NCI-H1694 (cell line): ENCODE results near the gene STX5.
A peak's percentile ranks its signal among the peaks of the same experiment; 100 is the strongest.
"Not testable (repeated sequence)": the region's sequence is repeated elsewhere in the genome, so short reads cannot be mapped to it uniquely, and the experiment has no call there.

Experiments
- DNase-seq: peaks from one replicate; lab custom pipeline; 2025; lab: John Stamatoyannopoulos, UW

STX5 gene

DNA sequence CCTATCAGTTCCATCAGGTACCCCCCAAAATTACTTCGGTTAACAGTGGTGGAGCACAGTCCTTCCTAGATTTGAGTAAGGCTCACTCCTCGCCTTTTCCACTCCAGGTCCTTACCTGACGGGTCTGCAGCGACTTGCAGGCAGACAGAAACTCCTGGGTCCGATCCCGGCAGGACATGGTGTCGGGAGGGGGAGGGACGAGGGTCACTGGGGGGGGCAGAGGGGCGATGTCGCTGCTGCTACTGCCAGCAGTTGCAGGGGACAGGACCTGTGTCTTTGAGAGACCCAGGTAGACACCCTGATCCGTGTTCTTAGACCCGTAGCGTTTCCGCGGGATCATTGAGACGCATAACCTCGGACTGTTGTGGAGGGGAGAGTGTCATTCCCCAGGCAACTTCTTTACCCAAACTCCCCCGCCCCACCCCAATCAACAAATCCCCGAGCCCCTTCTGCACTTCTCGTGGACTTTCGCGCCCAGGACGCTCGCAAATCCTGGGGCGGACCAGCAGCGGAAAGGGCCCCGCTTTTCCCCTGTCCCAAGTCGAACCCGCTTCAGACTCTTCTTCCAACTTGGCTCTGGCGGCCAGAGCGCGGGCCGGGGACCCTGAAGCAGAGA lies 839 bp downstream of the STX5 start:
- DNase-seq: no peak

DNA sequence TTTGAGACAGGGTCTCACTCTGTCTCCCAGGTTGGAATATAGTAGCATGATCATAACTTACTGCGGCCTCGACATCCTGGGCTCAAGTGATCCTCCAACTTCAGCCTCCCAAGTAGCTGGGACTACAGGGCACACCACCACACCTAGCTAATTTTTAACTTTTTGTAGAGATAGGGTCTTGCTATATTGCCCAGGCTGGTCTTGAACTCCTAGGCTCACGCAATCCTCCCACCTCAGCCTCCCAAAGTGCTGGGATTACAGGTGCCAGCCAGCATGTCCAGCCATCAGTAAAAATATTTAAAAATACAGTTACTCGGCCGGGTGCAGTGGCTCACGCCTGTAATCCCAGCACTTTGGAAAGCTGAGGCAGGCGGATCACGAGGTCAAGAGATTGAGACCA lies 3.7 kb downstream of the STX5 start:
- not testable (repeated sequence) for DNase-seq

DNA sequence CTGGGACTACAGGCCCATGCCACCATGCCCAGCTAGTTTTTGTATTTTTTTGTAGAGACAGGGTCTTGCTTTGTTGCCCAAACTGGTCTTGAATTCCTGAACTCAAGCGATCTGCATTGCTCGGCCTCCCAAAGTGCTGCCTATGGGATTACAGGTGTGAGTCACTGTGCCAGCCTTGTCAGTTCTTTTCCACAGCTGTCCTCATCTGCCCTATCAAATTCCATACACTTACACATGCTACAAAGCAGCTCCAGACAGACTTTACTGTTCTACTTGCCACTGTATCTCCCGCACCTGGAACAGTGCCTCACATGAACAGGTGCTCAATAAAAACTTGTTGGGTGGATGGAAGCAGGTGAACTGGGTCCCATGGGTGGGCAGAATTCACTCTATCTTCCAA lies 8.2 kb downstream of the STX5 start:
- DNase-seq: no peak

DNA sequence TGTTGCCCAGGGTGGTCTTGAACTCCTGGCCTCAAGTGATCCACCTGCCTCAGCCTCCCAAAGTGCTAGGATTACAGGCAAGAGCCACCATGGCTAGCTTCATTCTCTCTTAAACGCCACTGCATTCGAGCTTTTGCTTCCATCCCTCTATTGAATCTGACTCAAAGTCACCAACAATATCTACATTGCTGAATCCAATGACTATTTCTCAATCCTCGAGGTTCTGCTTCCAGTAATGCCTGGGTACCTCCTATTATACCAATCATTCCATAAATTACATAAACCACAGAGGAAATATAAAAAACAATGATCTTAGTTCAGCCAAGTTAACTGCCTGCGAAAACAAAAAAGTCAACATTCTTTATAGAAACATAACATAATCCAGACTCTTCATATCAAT lies 14.7 kb downstream of the STX5 start:
- DNase-seq: no peak

DNA sequence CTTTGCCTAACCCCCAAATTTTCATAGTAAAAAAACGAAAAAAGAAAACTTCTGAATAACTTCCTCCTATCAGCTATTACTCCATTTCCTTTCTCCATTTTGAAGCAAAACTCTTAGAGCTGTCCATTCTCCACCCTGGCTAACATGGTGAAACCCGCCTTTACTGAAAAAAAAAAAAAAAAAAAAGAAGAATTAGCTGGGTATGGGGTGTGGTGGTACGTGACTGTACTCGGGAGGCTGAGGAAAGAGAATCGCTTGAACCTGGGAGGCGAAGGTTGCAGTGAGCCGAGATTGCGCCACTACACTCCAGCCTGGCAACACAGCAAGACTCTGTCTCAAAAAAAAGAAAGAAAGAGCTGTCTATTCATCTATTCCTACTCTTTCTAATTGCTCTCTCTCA lies 15.3 kb downstream of the STX5 start:
- no peak for DNase-seq

DNA sequence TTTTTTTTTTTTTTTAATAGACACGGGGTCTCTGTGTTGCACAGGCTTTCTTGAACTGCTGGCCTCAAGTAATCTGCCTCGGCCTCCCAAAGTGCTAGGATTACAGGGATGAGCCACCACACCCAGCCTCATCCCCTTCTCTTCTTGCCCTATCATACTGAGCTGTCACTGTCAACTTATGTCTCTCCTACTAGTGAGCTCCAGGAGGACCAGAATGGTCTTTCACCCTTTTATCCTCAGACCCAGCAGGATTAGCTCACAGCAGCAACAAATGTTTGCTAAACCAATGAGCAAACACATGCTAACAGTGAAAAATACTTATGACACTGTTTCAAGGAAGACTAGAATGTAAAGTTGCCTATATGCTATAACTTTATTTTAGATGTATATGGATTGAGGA lies 20.2 kb downstream of the STX5 start:
- no peak for DNase-seq

DNA sequence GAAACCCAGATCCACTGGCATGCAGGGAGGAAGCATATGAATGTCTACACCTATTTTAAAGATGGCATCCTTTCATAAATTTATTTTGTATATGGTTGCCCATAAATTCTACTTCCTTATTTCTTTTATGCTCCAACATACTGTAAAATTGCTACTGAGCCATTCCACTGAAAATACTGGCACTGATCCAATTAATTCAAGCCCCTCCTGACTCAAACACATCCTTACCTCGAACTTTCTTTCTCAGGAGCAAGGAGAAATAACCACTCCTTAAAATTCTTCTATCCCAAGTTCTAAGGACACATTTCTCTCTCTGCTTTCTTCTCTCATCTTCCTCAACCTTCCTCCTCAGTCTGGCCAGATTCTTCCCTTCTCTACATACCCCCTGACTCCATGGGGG lies 21.1 kb downstream of the STX5 start:
- DNase-seq: no peak

DNA sequence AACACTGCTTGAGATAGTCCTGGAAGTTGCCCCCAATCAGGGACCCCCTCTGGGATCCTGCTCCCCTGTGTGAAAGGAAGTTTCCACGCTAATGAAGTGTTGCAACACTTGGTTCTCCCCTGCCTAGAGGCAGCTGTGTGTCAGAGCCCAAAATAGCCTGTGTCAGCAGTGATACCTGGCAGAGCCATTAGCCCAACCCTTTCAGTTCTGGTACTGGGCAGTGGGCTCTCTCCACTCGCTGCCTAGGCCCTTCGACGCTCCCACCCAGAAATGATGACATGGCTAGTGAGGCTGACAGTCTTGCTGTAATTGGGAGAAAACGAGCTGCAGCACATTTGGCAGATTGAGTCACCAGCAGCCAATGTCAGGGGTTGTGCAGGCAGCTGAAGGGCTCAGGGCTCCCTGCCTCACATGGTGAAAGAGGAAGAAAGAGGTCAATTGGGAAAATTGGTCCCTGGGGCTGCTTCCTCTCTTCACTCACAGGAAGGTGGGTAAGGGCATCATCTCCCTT lies 25.2 kb downstream of the STX5 start:
- no peak for DNase-seq

DNA sequence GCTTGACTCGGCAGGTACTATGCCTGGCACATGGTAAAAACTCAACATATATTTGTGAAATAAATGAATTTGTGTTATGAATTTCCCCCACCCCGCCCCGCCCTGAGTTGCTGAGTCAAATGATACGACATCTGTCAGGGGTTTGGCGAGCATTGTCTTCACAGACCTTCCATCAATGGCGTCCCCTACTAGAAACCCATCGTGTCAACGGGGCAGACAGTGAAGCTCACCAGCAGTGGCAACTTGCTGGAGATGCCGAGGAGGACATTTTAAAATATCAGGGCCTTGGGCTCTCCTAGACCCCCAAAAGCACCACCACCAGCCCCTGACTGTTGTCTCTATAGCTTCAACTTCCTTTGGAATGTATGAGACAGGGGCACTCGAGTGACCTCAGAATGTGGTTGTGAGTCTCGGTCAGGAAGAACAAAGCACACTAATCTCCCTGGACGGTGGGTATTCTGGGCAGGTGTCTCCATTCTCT lies 25.9 kb downstream of the STX5 start:
- DNase-seq: no peak

DNA sequence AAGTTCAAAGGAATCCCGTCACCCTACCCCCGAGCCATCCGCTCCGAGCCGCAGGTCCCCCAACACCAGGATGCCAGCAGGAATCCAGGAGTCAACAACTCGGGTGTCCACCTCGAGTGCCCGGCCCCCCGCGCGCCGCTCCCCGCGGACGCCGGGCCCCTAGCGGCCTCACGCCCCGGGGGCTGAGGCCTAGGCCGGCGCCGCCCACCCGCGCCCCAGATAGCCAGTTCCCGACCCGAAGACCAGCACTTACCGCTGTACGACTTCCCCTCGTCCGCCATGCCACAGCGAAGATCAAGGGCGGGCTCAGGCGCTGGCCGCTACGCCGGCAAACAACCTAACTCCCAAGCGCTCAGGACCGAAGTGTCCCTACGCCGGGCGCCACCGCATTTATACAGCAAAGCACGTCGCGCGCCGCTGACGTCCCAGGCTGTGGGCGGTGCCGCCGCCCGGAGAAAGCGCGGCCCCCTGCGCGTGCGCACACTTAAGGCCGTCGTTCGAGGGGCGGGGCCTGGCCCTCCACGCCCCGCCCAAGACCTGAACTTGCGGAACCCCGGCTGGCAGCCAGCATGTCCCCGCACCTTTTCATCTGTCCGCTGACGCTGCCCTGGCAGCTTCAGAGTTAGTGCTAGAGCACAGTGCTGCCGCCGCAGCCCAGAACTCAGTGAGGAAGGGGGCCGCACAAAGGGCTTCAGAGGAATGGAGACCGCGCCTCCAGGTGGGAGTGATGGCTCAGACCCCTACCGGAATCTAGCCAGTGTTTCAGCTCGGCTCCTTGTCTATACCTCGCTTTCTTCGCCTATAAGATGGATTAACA lies 26.6 kb downstream of the STX5 start, which contains the start of gene NXF1:
Gene NXF1, minus strand, starts transcription at position 365 of the 817 bp plus-strand sequence. Its CDS starts 84 bp downstream, at position 281.
- DNase-seq: peak; percentile 70

DNA sequence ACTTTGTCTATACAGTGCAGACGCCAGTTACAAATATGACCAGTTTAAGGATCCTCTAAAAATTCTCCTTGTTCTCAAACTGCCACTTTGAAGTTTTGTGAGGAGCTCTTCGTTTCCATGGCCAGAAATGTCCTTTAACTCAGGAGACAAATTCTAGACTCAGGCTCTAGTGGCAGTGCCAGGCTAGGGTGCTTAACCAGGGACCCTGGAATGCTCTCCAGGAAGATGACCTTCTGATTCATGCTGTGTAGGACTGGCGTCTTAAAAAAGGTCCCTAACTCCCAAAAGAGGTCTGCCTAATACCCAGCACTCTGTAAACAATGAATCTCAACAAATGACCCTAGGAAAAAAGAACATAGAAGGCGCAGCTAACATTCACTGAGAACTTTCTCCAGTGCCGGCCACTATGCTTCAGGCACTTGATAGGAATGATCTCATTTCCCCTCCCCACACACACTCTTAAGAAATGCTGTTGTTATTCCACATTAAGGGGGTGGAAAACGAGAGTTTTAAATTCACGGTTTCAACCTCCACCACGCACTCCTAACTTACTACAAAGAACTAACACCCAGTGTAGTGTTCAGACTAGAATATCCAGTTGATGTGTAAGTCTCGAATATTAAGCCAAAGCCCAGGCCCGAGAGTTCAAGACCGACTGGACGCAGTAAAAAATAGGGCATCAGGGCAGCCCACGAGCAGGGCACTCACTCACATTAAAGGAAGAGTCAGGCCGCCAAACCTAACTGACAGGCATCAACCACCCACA lies 27.4 kb downstream of the STX5 start:
- no peak for DNase-seq

DNA sequence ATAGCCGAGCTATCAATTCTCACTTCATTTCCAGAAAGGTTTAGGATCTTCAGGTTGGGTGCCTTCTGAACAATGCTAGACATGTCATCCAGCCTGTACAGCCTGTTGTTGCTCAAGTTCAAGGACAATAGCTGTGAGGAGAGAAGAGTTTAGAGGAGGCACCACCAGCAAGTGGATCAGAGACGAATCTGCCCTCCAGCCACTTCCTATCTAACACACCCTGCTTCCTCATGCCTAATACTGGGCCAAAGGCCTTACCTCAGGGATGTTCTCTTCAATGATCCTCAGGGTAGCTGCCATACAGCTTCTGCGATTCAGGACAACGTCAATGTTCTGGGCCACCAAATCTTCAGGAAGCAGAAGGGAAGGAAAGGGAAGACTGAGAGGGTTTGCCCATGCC lies 30.8 kb downstream of the STX5 start:
- DNase-seq: no peak

DNA sequence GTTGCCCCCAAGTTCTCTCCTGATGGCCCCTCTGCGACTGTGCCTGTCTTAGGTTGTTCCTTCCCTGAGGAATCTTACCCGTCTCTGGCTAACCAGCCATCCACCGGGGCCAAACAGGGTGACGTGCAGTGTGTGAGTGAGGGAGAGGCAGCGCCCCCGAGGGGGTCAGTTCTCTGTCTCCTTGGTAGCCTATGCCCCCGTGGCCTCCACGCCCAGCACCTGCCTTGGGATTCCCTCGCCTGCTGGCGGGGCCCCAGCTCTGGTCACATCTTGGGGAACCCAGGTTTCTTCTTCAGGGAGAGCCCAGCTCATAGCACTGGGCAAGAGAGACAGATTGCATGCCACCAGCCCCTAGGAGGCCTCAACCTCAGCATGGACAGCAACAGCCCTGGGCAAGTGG lies 32.4 kb downstream of the STX5 start:
- no peak for DNase-seq

DNA sequence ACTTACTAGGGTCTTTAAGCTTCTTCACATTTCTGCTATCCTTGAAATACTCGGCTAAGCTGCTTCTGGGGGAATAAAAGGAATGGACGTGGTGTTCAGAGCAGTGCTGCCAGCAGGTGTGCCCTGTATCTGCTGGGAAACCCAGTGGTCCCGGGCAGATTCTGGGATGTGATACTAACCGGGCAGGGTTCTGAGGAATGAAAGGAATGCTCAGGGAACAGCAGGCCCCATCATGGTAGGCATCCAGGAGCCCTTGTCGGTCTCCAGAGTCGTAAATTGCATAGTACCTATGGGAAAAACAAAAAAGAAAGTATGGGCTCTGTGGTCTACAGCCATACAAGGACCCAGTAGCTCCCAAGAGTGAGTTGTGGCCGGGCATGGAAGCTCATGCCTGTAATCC lies 35.6 kb downstream of the STX5 start:
- no peak for DNase-seq

DNA sequence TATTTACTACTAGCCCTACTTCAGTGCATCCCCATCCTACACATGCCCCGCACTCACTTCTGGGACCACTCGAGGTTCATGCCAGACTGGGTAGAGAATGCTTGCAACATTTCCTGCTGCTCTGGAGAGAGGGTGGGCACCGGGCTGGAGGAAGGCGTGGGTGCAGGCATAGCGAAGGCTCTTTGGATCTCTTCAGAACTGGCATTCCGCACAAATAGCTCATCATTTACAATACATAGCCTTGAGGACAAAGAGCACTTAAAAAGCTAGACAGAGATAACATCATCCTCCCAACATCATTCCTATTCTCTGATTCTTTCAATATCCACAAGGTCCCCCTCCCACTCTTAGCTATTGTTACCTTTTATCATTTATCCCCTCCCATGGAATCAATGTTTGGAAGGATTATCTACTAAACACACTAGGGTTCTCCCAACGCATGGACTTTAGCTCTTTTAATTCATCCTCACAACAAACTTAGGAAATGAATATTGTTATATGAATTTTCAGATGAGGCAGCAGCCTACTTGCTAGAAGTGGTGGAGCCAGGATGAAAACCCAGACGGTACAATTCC lies 37.6 kb downstream of the STX5 start:
- no peak for DNase-seq

DNA sequence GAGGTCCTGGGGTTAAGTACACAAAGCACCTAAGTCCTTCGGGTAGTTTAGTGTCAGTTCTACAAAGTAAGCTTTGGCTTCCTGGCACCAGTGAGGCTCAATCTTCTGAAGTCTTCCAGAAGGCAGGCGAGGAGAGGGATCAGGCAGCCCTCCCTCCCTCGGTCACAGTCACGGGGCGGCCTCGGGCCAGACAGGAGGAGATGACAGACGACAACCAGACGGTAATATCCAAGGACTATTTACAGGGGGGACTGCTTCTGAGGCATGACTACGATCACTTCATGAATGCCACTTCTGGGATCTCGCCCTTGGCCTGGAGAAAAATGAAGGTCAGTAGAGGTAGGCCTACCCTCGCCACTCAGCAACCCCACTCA lies 39.7 kb downstream of the STX5 start:
- no peak for DNase-seq

DNA sequence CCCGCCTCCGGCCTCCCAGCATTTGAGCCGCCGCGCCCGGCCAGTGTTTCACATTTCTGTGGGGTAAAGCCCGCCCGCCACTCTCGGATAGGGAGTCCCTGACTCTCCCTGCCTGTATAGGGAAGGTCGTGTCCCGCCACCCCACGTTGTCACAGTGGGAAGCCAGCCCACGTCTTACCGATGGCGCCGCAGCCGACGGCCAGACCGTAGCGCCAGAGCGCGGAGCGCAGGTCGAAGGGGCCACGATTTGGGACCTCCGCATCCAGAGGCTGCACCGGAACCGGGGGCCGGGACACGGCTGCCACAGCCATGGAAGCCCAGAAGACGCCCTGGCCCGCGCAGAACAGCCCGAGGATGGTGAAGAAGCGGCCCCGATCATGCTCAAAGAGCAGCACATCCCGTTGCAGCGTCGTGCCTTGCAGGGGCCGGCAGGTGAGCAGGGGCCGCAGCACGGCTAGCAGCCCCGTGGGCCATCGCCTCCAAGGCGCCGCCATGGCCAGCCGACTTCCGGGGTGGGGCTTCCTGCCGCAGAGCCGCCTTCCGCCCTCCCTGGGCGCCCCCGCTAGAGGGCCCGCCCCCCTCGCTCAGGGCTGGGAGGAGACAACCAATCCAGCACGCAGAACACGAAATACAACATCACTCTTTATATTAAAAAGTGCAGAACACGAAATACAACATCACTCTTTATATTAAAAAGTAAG lies 40.2 kb downstream of the STX5 start, which contains the start of gene TMEM223:
Gene TMEM223, minus strand, starts transcription at position 506 of the 701 bp plus-strand sequence. Its CDS starts 12 bp downstream, at position 494.
- peak; percentile 35 for DNase-seq

DNA sequence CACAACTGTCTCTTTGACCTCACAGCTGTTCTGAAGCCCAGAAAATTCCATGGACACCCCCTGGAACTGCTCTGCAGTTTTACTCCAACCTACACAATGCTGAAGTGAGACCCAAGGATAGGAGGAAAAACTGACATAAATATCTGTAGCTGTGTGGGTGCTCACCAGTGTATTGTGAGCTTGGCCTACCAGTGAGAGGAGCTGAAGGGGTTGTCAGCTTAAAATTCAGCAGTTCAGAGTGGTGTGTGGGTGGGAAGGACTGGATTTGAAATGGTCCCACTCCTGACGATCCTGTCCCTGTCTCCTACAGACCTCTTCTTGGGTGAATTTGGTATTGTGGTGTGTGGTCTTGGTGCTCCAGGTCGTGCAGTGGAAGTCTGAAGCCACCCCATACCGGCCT lies 42.3 kb downstream of the STX5 start:
- DNase-seq: no peak

DNA sequence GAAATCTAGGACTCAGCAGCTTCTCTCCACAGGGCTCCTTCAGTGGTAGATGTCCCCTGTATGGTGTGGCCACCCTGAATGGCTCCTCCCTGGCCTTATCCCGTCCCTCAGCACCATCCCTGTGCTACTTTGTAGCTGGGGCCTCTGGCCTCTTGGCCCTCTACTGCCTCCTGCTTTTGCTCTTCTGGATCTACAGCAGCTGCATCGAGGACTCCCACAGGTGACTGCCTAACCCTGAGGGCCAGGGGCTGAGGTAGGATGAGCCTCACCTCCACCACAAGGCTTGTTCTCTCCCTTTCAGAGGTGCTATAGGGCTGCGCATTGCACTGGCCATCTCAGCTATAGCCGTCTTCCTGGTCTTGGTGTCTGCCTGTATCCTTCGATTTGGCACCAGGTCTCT lies 42.9 kb downstream of the STX5 start:
- no peak for DNase-seq

DNA sequence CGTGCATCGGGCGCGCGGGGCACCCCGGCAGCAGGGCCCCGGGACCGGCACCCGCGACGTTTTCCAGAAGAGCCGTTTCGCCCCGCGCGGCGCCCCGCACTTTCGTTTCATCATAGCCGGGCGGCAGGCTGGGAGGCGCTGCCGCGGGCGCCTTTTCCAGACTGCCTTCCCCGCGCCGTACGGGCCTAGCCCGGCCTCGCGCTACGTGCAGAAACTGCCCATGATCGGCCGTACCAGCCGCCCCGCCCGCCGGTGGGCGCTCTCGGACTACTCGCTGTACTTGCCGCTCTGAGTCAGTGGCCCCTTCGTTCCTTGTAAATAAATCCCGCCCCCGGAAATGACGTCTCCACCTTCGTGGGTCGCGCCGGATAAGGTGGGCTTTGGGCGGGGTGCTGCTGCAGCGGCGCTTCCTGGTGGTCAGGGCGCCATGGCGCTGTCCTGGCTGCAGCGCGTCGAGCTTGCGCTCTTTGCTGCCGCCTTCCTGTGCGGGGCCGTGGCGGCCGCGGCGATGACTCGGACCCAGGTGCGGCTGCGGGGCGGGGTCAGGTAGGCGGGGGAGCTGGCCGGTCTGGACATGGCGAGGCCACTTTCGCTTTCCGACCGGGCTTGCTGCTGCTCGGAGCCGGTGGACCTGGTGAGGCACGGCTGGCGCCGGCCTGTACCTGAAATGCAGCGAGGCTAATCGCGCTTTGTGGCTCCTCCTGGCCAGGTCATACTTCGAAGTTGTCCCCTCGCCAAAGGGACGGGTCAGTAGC lies 44.7 kb downstream of the STX5 start, which contains the start of gene TMEM179B:
Gene TMEM179B, plus strand, starts transcription at position 398 of the 755 bp plus-strand sequence. Its CDS starts 30 bp downstream, at position 428.
- DNase-seq: peak; percentile 92
